T-helper 1 cell (primary cell): ENCODE results near the gene CYP11A1.

Source experiments
- DNase-seq, 5 donors: peaks; one replicate each; pipeline ENCODE4 v3.0.0-alpha.2; 2012 to 2020
- total RNA-seq, 4 donors: gene quantifications; one replicate each; lab custom pipeline; 2026; lab: John Stamatoyannopoulos, UW

CYP11A1 gene
- total RNA-seq: 0 reads per million in 4 donors

GRCh38 chr15:74367296-74367854, at the start of gene CYP11A1:
CYP11A1 (minus strand) TSS chr15:74367646; CDS start chr15:74367585, 61 bp downstream.
- no peak for DNase-seq

GRCh38 chr15:74417225-74417624, 49.8 kb upstream of the CYP11A1 start:
- DNase-seq: no peak

- DNase-seq: no peak
These were observed 48.8 kb upstream of the CYP11A1 start for GRCh38 chr15:74415966-74416916.

- no peak for DNase-seq
These were observed 47.3 kb upstream of the CYP11A1 start for GRCh38 chr15:74414603-74415338.

DNA sequence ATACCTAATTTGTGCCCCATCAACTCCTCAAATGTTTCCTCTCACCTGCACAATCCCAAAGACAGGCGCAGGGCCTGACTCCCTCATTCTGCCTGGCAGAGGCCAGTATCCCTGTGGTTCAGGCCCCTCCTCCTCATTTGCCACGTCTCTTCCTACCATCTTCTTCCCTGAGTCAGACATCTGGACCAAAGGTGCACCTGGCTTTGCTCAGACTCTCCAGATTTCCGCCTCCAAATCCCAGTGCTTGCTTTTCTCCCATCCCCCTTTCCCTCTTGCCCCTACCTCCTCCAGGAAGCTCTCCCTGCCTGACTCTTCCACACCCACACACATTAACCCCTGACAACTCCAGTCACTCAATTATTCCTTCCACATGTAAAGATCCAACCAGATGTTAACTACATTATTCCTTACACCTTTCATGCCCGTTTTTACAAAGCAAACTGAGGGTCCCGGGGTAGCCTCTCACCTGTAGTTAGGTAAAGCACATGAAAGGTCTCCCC, 46.7 kb upstream of the CYP11A1 start:
- no peak for DNase-seq

DNA sequence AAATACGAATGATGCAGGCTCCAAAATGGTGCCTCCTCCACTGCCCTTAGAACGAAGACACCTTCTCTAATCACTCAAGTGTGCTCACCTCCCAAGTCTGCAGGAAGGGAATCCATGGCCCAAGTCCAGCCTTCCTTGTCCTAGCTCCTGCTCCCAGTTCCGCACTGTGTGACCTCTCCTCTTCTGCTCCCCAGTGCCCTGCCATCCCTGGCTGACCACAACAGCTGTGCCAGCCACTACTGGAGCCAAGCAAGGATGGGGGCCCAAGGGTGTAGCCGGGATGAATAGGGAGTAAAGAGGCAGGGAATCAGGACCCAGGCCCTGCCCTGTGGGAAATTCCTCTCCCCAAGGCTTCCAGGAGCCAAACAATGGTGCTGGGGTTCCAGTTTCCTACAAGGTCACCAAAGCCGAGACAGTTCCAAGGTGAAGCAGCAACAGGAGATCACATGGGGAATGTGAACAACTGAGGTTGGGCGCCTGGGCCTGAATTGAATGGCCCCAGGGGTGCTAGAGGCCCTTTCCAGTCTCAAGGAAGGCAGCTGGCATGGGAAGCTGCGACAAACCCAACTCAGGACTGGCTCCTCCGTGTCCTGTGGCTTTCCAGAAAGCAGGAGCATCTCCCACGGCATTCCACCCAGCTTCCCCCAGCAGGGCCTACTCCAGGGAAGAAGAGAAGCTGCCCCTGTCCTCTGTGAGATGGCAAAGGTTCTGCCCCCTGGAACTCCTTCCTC, 46.1 kb upstream of the CYP11A1 start:
- DNase-seq: no peak

- no peak for DNase-seq
These were observed 44.7 kb upstream of the CYP11A1 start for GRCh38 chr15:74412159-74412558.

DNA sequence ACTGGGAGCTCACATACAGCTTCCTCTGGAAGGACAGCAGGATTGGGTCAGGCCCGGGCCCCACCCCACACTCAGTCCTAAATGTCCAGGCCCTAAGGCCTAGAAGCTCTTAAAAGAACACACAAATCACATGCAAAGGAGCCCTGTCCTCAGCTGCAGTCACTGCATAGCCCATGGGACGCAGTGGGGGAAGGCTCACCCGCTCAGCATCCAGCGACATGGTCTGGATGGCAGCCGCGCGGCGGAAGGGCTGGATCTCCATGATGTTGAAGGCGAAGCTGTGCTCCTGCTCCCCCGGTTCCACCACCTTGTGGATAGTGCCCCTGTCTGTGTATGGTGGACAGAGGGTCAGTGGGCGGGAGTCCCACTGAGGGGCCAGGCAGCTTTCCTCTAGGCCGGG, 44.2 kb upstream of the CYP11A1 start:
- DNase-seq: no peak

DNA sequence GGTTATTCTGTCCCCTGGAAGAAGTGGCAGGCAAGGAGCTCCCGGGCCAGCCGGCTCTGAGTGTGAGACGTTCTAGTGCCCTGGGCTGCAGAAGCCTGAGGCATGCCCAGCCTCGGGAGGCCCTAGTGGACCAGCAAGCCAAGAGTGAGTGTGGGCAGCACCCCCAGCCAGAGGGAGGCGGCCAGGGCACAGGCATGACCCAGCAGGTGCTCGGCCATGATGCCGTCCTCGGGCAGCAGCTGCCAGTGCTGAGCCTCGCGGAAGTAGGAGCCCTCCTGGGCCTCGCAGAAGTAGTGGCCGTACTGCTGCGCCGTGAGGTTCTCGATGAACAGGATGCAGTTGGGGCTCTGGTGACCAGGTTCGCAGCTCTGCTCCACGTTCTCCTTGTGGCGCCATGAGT, 43.1 kb upstream of the CYP11A1 start:
- DNase-seq: no peak

GRCh38 chr15:74409225-74409624, 41.8 kb upstream of the CYP11A1 start:
- no peak for DNase-seq

DNA sequence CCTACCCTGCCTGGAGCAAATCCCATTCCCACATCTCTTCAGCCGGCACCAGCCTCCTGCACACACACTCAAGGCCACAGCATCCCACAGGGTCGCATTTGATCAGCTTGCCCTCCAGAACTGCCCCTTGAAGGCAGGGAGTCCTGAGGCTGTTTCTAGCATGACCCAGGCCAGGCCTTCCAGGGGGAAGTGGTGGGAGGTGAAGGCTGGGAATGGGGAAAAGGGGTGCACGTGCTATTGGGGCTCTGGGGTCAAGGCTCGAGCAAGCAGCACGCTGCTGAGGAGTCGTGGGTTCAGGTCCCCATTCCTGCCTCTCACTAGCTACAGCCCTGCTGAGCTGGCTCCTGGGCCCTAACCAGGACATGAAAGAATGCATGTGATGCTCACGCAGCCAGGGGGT, 41.4 kb upstream of the CYP11A1 start:
- DNase-seq: no peak

GRCh38 chr15:74408385-74408784, 40.9 kb upstream of the CYP11A1 start:
- no peak for DNase-seq

DNA sequence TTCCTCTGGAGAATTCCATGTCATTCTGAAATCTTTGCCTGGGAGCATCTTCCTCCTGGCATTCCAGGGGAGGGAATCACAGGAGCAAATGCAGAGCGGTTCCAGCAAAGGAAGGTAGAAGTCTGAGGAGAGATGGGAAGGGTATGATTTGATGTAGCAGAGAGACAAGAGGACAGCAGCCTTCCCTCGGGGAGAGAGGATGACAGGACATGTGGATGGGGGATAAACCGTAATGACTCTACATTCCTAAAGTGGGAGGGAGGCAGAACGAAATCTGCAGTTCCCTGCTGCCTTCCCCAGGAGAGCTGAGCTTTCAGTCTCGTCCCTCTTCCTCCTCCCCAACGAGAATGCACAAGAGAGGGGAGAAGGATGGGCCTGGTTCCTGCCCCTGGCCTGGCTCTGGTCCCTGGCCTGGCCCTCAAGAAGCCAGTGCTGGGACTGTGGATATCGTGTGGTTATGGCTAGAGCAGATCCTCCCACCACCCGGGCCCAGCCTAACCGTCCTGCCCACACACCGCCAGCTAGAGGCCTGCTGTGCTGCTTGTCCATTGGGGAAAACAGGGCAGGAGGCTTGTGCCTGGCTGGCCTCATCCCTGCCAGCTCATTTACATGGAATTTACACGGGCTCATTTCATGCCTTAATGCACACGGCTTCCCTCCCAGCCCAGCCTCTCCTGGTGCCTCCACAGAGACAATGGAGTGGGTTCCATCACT, 39.7 kb upstream of the CYP11A1 start:
- DNase-seq: no peak

- DNase-seq: no peak
These were observed 39.1 kb upstream of the CYP11A1 start for GRCh38 chr15:74406517-74406916.

DNA sequence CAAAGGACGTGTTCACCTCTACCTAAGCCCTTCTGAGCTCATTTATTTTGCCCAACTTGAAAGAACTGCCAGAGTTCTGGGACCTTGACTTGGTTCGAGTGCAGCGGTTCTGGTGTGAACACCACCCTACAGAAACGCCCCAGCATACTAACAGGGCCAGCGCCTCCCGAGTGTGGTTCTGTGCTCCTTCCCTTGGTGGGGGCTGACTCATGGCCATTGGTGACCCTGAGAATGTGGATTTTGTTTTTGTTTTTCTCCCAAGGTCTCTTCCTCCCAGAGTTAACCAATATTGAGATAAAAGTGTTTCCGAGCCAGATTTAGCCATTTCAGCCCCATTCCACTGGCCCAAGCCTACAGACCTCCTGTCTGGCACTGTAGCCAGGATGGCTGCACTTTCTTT, 38.4 kb upstream of the CYP11A1 start:
- no peak for DNase-seq

DNA sequence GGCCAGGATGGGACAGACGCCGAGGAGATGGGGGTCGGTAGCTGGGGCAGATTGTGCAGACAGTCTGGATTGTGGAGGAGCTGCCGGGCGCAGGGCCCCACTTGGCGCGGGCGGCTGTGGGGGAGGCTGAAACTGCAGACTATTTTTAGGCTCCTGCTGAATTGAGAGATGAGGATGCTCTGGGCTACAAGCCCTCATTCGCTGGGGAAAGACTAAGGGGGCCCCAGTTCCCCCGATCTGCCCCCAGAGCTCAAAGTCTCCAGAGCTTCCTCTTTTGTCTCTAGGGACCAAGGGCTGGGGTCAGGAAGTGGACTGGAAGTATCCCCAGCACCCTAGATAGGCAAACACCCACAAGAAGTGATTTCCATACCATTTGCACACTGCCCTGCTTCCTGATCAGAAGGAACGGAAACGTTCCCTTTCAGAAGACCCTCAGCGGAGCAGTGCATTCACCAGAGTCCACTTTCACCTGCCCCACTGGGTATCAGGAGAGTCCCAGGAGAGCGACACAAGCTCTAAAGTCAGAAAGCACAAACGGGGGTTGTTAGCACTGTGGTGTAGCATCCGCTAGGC, 36.6 kb upstream of the CYP11A1 start:
- no peak for DNase-seq

DNA sequence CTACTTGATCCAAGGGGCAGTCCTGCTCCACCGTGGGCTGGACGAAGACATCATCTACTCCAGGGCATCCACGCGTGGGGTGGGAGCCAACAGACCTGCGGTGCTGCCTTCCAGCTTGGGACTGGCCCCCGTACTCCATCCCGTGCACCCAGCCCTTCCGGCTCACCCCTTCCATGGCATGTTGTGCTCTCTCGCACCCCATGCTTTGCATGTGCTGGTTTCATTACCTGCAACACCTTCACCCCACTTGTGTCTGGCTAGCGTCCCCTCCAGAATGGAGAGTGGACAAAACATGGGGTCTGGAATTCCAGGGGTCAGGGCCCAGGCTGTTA, 36.1 kb upstream of the CYP11A1 start:
- DNase-seq: no peak

- peak in 3 of 5 donors; percentile 14 to 92 (median 16) for DNase-seq
These were observed 35.6 kb upstream of the CYP11A1 start for GRCh38 chr15:74402873-74403587.

DNA sequence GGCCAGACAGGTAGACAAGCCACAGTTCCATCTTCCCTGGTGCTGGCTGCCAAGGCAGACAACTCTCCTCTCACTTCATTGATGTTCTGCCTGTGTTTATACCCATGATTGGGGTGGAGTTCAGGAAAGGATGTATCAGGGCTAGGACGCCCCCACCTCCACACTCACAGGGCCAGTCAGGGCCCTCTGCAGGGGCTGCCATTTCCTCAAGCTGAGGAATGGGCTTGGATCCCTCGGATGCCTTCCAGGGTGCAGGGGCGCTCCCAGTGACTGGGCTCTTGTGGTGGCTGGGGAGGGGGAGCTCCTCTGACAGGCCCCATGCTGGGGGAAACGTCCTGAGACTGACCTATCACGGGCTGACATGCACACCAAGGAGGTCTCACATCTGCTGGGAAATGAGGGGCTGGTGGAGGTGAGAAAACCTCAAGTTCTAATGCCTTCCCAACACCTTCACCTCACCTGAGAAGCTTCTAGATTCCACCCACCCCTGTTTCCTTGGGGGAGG, 34.9 kb upstream of the CYP11A1 start:
- DNase-seq: no peak

GRCh38 chr15:74400915-74401757, 33.7 kb upstream of the CYP11A1 start:
- peak in 1 of 5 donors; percentile 61 for DNase-seq
